ENCODE results near the gene ZNF487. TPM values are rescaled to one million over a fixed set of nuclear protein-coding genes. Genes with fewer than 3 reads are reported as not detected.
"Not testable (repeated sequence)": the region's sequence is repeated elsewhere in the genome, so short reads cannot be mapped to it uniquely, and the experiment has no call there.

Gene ZNF487
- total RNA-seq (2014; rRNA removed; shearing (Covaris generic)) = 1.0 and 2.6 TPM in 2 replicates

- DNase-seq (ENCODE audit: low read depth) = peak; percentile 85
Measured at GRCh38 chr10:43436291-43437140, at the start of gene ZNF487. Gene ZNF487, plus strand, starts transcription at chr10:43437111. Its CDS starts 38,703 bp downstream, at chr10:43475814.

- DNase-seq (ENCODE audit: low read depth) = no peak
Measured at GRCh38 chr10:43387678-43388032, 49.3 kb upstream of the ZNF487 start.

GRCh38 chr10:43389867-43390266 lies 47.0 kb upstream of the ZNF487 start:
- DNase-seq (ENCODE audit: low read depth) = no peak

- DNase-seq (ENCODE audit: low read depth) = no peak
Measured at GRCh38 chr10:43390333-43390732, 46.6 kb upstream of the ZNF487 start.

GRCh38 chr10:43390759-43391158 lies 46.2 kb upstream of the ZNF487 start:
- DNase-seq (ENCODE audit: low read depth) = peak; percentile 30

- DNase-seq (ENCODE audit: low read depth) = no peak
Measured at GRCh38 chr10:43391496-43391895, 45.4 kb upstream of the ZNF487 start.

- no peak for DNase-seq (ENCODE audit: low read depth)
Measured at GRCh38 chr10:43392748-43393147, 44.2 kb upstream of the ZNF487 start.

GRCh38 chr10:43393186-43393585 lies 43.7 kb upstream of the ZNF487 start:
- not testable (repeated sequence) for DNase-seq (ENCODE audit: low read depth)

- DNase-seq (ENCODE audit: low read depth) = no peak
Measured at GRCh38 chr10:43393606-43394360, 43.1 kb upstream of the ZNF487 start.

GRCh38 chr10:43394868-43395267 lies 42.0 kb upstream of the ZNF487 start:
- no peak for DNase-seq (ENCODE audit: low read depth)

GRCh38 chr10:43395571-43396060 lies 41.3 kb upstream of the ZNF487 start:
- DNase-seq (ENCODE audit: low read depth) = no peak

GRCh38 chr10:43396061-43396927 lies 40.6 kb upstream of the ZNF487 start:
- no peak for DNase-seq (ENCODE audit: low read depth)

- no peak for DNase-seq (ENCODE audit: low read depth)
Measured at GRCh38 chr10:43396928-43397624, 39.8 kb upstream of the ZNF487 start.

GRCh38 chr10:43398939-43399319 lies 38.0 kb upstream of the ZNF487 start:
- no peak for DNase-seq (ENCODE audit: low read depth)

- no peak for DNase-seq (ENCODE audit: low read depth)
Measured at GRCh38 chr10:43399320-43400310, 37.3 kb upstream of the ZNF487 start.

- DNase-seq (ENCODE audit: low read depth) = no peak
Measured at GRCh38 chr10:43401627-43402026, 35.3 kb upstream of the ZNF487 start.

GRCh38 chr10:43402176-43402575 lies 34.7 kb upstream of the ZNF487 start:
- no peak for DNase-seq (ENCODE audit: low read depth)

- DNase-seq (ENCODE audit: low read depth) = no peak
Measured at GRCh38 chr10:43402880-43403452, 33.9 kb upstream of the ZNF487 start.

- peak; percentile 47 for DNase-seq (ENCODE audit: low read depth)
Measured at GRCh38 chr10:43403911-43404703, 32.8 kb upstream of the ZNF487 start.

Data from M059J (cell line).